Transverse colon (tissue), 4 donors: ENCODE measurements around the gene NXPH1. TPM values are rescaled to one million over a fixed set of nuclear protein-coding genes. Genes with fewer than 3 reads are reported as not detected.

ENCODE experiments used
- DNase-seq: peaks from one replicate; pipeline ENCODE4 v3.0.0-alpha.2; 2019
- H3K27ac ChIP-seq, 4 donors: fragments of 200-600 bp; sonication (generic); 2 replicates each; pipeline ENCODE4 v1.5.1; 2016 to 2018; ENCODE audit warnings: inconsistent platforms in 4 of 4
- H3K27me3 ChIP-seq: fragments of 200-600 bp; sonication (generic); 2 replicates; pipeline ENCODE4 v1.5.1; 2017; ENCODE audit warnings: inconsistent platforms
- H3K36me3 ChIP-seq, 4 donors: fragments of 200-600 bp; sonication (generic); 2 replicates each; pipeline ENCODE4 v1.5.1; 2017 to 2019; ENCODE audit warnings: inconsistent platforms in 4 of 4
- H3K4me1 ChIP-seq, 4 donors: fragments of 200-600 bp; sonication (generic); 2 replicates each; pipeline ENCODE4 v1.5.1; 2017 to 2020; ENCODE audit warnings: inconsistent platforms in 4 of 4
- H3K4me3 ChIP-seq, 4 donors: fragments of 200-600 bp; sonication (generic); 1 replicate in 1 of 4; 2 replicates in 3 of 4; pipeline versions ENCODE4 v1.5.1 to v1.6.1; 2017 to 2019; ENCODE audit warnings: inconsistent platforms in 4 of 4
- H3K9me3 ChIP-seq, 2 donors: fragments of 200-600 bp; sonication (generic); 2 replicates each; pipeline ENCODE4 v1.5.1; 2017 to 2019; ENCODE audit warnings: inconsistent platforms in 2 of 2
- CTCF ChIP-seq, 5 experiments: fragments of 200-600 bp in 3 of 5; fragments of 450-650 bp in 2 of 5; sonication (generic) in 3 of 5; IDR thresholded peaks; 1 replicate in 2 of 5; 2 replicates in 3 of 5; pipeline ENCODE4 v1.5.1; 2016 to 2017; ENCODE audit warnings: antibody characterized with exemption in 5 of 5, inconsistent platforms in 3 of 5, mild to moderate bottlenecking in 2 of 5, moderate library complexity in 1 of 5
- EP300 ChIP-seq: sonication (generic); formaldehyde crosslinking; IDR thresholded peaks from one replicate; pipeline ENCODE4 v1.6.1; 2017; ENCODE audit warnings: antibody characterized with exemption, low read depth
- POLR2A ChIP-seq: fragments of 450-650 bp; IDR thresholded peaks from one replicate; pipeline ENCODE4 v1.6.1; 2016; ENCODE audit warnings: antibody characterized with exemption, mild to moderate bottlenecking, moderate library complexity
- POLR2AphosphoS5 ChIP-seq, 3 donors: sonication (generic); formaldehyde crosslinking; IDR thresholded peaks; one replicate each; pipeline ENCODE4 v1.6.1; 2016; ENCODE audit warnings: antibody characterized with exemption in 3 of 3
- WGBS, 2 donors: methylation state at CpG; one replicate each; pipeline ENCODE4 v1.1.5; 2018; ENCODE audit warnings: low coverage in 1 of 2; 5-methylcytosine and 5-hydroxymethylcytosine counted together
- in situ Hi-C, 4 donors: fragments of 200-750 bp; cut with MboI; loops; one replicate each; pipeline versions ENCODE4 v1.15.0 to v1.15.1; 2017; ENCODE audit warnings: low sequenced_read_pairs in 3 of 4, low pct_ligation_motif_present in 1 of 4, low pct_unique_long_range_greater_than_20kb in 1 of 4
- intact Hi-C: fragments of 100-400 bp; cut with DNase I; formaldehyde crosslinking; loops from one replicate; pipeline ENCODE4 v1.15.1; 2023; ENCODE audit warnings: low total_unique reads
- total RNA-seq, 4 donors: library from RNA; depleted of rRNA; stranded (reverse); fragments of >200 nt; gene quantifications; one replicate each; pipeline ENCODE4 v1.1.0, GENCODE V29; 2016

The NXPH1 gene
- total RNA-seq, 4 donors from 2014 or later, result not detected

- Histone ChIP-seq H3K36me3 (no peaks in the 10 kb centered on the region), H3K4me3 (no peak overlapping the region), H3K27me3 (no peaks in the 10 kb centered on the region), H3K27ac (no peak overlapping the region), H3K9me3 (no peaks in the 10 kb centered on the region), H3K4me1 (peaks cover 0 to 10% (median 4%) of the 10 kb centered on the region in 4 donors)
- DNase-seq, result no peak
- in situ Hi-C loops, result no loop called here
- intact Hi-C loops, result no loop called here
- TF ChIP-seq POLR2AphosphoS5 (IDR thresholded peaks at IDR 0.05) (no peak), CTCF (IDR thresholded peaks at IDR 0.05) (no peak)
Measured at GRCh38 chr7:8625612-8626011, 192.2 kb downstream of the NXPH1 start.

DNA sequence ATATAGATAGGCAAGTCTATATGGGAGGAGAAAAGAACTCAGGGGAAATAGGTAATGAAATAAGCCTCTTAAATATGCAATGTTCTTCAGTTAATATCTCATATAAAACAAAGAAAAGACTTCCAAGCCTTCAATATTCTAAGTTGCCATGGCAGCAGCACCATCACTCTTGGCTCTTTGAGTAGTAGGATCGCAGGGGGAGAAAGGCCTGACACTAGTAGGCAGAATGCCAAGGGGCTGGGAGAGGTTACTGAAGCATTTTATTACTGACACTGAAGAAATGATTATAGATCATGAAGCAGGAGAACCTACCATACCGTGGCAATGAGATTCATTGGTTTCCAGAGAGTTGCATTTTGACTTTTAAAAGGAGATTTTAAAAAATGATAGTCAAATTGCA, 193.9 kb downstream of the NXPH1 start:
- Histone ChIP-seq H3K27ac (no peak overlapping the region), H3K4me1 (peaks cover 0 to 14% (median 5%) of the 10 kb centered on the region in 4 donors), H3K4me3 (no peak overlapping the region), H3K36me3 (no peaks in the 10 kb centered on the region), H3K27me3 (no peaks in the 10 kb centered on the region), H3K9me3 (no peaks in the 10 kb centered on the region)
- TF ChIP-seq EP300 (no peak), POLR2A (no peak), POLR2AphosphoS5 (IDR thresholded peaks at IDR 0.05) (no peak), CTCF (IDR thresholded peaks at IDR 0.05) (no peak)
- DNase-seq, result no peak
- WGBS, 2 donors, result 17 to 32% methylated on average over 2 of the region's 2 CpGs
- in situ Hi-C loops, result no loop called here
- intact Hi-C loops, result no loop called here

DNA sequence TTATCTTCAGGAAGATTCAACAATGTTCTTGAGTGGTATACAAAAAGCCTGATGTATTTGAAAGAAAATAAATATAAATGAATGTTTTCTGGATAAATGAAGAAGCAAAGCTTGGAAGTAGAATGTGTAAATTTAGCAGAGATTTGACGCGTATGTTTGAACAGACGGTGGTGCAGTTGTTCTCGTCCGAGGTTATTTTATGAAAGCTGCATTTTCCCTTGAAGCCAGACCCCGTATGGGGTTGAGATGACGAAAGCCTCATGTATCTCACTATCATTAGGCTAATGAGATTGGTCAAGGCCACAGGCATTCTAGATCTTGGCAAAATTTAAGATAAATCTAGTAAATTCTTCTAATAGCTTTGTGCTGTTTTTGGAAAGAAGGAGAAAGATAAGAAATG, 195.2 kb downstream of the NXPH1 start:
- no peaks in the 10 kb centered on the region for H3K27me3 ChIP-seq
- in situ Hi-C loops, result no loop called here
- WGBS, 2 donors, result 87 to 92% methylated on average over 4 to 7 of the region's 7 CpGs

DNA sequence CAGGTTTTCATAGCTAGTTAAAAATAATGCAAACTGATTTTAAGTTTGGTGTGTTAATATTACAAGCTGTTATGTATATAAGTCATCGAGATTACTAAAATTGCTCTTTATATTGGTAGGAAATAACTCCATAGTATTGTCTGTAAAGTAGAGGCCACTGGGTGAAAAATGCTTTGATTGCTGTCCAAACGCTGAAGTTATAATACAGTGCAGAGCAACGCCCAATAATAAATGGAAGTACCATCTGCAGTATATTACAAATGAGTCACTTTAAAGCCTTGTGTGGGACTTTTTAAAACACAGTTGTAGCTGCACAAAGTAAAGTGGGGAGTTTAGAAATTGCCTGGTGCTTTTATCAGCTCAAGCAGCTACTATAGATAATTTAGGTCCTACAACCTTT, 196.1 kb downstream of the NXPH1 start:
- Histone ChIP-seq H3K4me1 (peaks cover 0 to 14% (median 5%) of the 10 kb centered on the region in 4 donors), H3K4me3 (no peak overlapping the region), H3K27ac (no peak overlapping the region), H3K9me3 (no peaks in the 10 kb centered on the region), H3K27me3 (no peaks in the 10 kb centered on the region), H3K36me3 (no peaks in the 10 kb centered on the region)
- TF ChIP-seq POLR2A (no peak), POLR2AphosphoS5 (IDR thresholded peaks at IDR 0.05) (peak in 1 of 3 donors; percentile 14), EP300 (no peak), CTCF (IDR thresholded peaks at IDR 0.05) (no peak)
- intact Hi-C loops, result no loop called here
- 13 to 25% methylated on average over 1 to 3 of the region's 3 CpGs for WGBS, 2 donors
- in situ Hi-C loops, result no loop called here
- DNase-seq, result no peak

More for the DNA sequence above, 195.2 kb downstream of the NXPH1 start:
- Histone ChIP-seq H3K4me3 (no peak overlapping the region), H3K36me3 (no peaks in the 10 kb centered on the region), H3K9me3 (no peaks in the 10 kb centered on the region), H3K27ac (no peak overlapping the region), H3K4me1 (peaks cover 0 to 14% (median 5%) of the 10 kb centered on the region in 4 donors)
- no peak for TF ChIP-seq EP300
- no peak for DNase-seq
- intact Hi-C loops, result no loop called here

DNA sequence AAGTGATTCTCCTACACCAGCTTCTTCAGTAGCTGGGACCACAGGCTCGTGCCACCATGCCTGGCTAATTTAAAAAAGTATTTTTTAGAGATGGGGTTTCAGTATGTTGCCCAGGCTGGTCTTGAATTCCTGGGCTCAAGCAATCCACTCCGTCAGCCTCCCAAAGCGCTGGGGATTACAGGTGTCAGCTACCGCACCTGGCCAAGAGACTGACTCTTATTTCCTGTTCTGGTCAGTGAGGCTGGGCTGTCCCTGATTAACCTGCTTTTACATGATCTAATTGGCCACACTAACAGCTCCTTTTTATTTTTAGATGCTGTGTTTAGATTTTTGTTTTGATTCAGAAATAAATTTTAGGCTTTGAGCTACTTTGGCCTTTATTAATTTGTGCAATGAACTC, 203.9 kb downstream of the NXPH1 start:
- Histone ChIP-seq H3K4me1 (peaks cover 0 to 19% (median 4%) of the 10 kb centered on the region in 4 donors), H3K9me3 (no peaks in the 10 kb centered on the region), H3K36me3 (no peaks in the 10 kb centered on the region), H3K27ac (no peak overlapping the region), H3K4me3 (no peak overlapping the region), H3K27me3 (no peaks in the 10 kb centered on the region)
- WGBS, 2 donors, result 51% methylated on average over 4 of the region's 4 CpGs; no CpG with 5 or more reads in 1 of the 2 donors
- in situ Hi-C loops (no loop called here), intact Hi-C loops (no loop called here)
- no peak for TF ChIP-seq POLR2A
- no peak for TF ChIP-seq CTCF (IDR thresholded peaks at IDR 0.05)
- DNase-seq, result no peak
